ENCODE measurements around the gene LDLRAD4.

DNA sequence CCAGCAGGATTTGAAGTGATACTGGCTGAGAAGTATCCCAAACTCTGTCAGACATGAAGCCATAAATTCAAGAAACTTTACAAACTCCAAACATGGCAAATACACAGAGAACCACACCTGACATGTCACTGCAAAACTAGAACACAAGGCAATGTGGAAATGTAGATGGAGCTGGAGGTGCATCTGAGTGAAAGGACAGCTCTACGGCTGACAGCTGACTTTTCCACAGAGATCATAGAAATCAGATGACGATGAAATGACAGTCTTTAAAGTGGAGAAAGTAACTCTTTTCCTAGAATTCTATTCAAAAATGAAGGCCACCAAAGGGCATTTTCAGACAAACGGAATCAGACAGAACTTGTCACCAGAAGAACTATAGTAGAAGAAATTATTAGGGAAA lies 97.5 kb downstream of the LDLRAD4 start:
- TF ChIP-seq ZFP30 (CRISPR knock-in tag; IDR thresholded peaks at IDR 0.05) (no peak), ZNF8 (CRISPR knock-in tag; IDR thresholded peaks at IDR 0.05) (no peak), ZFP3 (CRISPR knock-in tag; IDR thresholded peaks at IDR 0.05) (no peak), CREB5 (CRISPR knock-in tag; IDR thresholded peaks at IDR 0.05; ENCODE audit: low read depth) (no peak), GLIS3 (CRISPR knock-in tag; IDR thresholded peaks at IDR 0.05) (no peak), CSDC2 (CRISPR knock-in tag; IDR thresholded peaks at IDR 0.05) (no peak), ZNF565 (CRISPR knock-in tag; conservative IDR thresholded peaks at IDR 0.05; ENCODE audit: low read depth) (no peak), RARB (CRISPR knock-in tag; IDR thresholded peaks at IDR 0.05) (no peak), BACH2 (CRISPR knock-in tag; IDR thresholded peaks at IDR 0.05; ENCODE audit: borderline replicate concordance) (no peak), OSR1 (CRISPR knock-in tag; IDR thresholded peaks at IDR 0.05) (no peak), TCF4 (CRISPR knock-in tag; IDR thresholded peaks at IDR 0.05; ENCODE audit: borderline replicate concordance) (no peak), ZC3H10 (CRISPR knock-in tag; IDR thresholded peaks at IDR 0.05) (no peak), ESRRG (CRISPR knock-in tag; IDR thresholded peaks at IDR 0.05) (no peak)
- TF ChIP-seq, protein P1, sequence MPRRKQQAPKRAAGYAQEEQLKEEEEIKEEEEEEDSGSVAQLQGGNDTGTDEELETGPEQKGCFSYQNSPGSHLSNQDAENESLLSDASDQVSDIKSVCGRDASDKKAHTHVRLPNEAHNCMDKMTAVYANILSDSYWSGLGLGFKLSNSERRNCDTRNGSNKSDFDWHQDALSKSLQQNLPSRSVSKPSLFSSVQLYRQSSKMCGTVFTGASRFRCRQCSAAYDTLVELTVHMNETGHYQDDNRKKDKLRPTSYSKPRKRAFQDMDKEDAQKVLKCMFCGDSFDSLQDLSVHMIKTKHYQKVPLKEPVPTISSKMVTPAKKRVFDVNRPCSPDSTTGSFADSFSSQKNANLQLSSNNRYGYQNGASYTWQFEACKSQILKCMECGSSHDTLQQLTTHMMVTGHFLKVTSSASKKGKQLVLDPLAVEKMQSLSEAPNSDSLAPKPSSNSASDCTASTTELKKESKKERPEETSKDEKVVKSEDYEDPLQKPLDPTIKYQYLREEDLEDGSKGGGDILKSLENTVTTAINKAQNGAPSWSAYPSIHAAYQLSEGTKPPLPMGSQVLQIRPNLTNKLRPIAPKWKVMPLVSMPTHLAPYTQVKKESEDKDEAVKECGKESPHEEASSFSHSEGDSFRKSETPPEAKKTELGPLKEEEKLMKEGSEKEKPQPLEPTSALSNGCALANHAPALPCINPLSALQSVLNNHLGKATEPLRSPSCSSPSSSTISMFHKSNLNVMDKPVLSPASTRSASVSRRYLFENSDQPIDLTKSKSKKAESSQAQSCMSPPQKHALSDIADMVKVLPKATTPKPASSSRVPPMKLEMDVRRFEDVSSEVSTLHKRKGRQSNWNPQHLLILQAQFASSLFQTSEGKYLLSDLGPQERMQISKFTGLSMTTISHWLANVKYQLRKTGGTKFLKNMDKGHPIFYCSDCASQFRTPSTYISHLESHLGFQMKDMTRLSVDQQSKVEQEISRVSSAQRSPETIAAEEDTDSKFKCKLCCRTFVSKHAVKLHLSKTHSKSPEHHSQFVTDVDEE (CRISPR knock-in tag; IDR thresholded peaks at IDR 0.05): no peak

Measured in SK-N-SH treated with all-trans-retinoic acid at 6 μM for 48 hours (cell line).